G401.6 (cell line): ENCODE data around the gene ARMH1.
A peak's percentile ranks its signal among the peaks of the same experiment; 100 is the strongest.
"Not testable (repeated sequence)": the region's sequence is repeated elsewhere in the genome, so short reads cannot be mapped to it uniquely, and the experiment has no call there.

ENCODE experiments used
- FAIRE-seq: peaks from 2 replicates; lab custom pipeline; 2012; peaks lifted over from hg19 to GRCh38; lab: Jason Lieb, UNC

ARMH1 gene

DNA sequence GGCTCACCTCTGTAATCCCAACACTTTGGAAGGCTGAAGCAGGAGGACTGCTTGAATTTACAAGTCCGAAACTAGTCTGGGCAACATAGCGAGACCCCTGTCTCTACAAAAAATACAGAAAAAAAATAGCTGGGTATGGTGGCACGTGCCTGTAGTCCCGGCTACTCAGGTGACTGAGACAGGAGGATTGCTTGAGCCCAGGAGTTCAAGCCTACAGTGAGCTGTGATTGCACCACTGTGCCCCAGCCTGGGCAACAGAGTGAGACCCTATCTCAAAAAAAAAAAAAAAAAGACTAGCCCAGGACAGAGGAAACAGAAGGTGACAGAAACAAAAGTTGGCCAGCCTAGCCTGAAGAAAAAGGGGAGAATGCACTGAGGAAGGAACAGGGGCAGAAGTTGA lies 21.2 kb downstream of the ARMH1 start:
- no peak for FAIRE-seq

- FAIRE-seq: no peak
Measured at GRCh38 chr1:44696101-44696500, 21.6 kb downstream of the ARMH1 start.

DNA sequence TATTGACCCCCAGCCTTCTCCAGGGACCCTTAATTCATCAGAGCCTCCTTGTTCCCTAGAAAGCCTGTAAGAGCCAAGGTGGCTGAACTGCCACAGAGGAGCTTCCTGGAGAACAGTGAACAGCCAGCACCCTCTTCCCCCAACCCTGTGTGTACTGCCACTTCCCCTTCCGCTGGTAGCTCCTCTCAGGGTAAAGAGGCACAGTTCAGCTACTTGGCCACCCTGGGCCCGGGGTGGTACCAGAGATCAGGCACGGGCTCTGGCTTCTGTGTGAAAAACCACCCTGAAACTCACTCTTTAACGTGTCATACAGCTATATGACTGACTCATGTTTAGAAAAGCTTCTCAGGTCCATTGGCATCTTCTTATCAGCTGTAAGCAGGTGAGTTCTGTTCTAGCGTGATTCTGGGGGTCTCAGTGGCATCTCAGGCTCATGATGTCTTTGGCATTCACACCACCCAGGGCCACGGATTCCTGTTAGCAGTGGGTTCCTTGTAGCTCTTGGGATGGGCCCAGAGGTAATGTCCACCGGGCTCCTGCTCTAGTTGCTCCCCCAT lies 22.4 kb downstream of the ARMH1 start:
- FAIRE-seq: no peak

GRCh38 chr1:44698138-44698537 lies 23.6 kb downstream of the ARMH1 start:
- FAIRE-seq: no peak

DNA sequence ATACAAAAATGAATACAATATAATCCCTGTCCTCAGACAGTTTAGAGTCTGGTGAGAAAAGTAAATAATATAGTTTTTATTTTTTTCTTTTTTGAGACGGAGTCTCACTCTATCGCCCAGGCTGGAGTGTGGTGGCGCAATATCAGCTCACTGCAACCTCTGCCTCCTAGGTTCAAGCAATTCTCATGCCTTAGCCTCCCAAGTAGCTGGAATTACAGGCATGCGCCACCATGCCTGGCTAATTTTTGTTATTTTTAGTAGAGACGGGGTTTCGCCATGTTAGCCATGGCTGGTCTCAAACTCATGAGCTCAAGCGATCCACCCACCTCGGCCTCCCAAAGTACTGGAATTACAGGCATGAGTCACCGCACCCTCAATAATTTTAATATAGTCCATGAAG lies 24.9 kb downstream of the ARMH1 start:
- FAIRE-seq: not testable (repeated sequence)

GRCh38 chr1:44700573-44700972 lies 26.1 kb downstream of the ARMH1 start:
- no peak for FAIRE-seq

GRCh38 chr1:44701141-44701573 lies 26.6 kb downstream of the ARMH1 start:
- FAIRE-seq: no peak

GRCh38 chr1:44705470-44705869 lies 31.0 kb downstream of the ARMH1 start:
- no peak for FAIRE-seq

GRCh38 chr1:44705938-44706337 lies 31.4 kb downstream of the ARMH1 start:
- FAIRE-seq: no peak

GRCh38 chr1:44707112-44707881 lies 32.8 kb downstream of the ARMH1 start:
- no peak for FAIRE-seq

DNA sequence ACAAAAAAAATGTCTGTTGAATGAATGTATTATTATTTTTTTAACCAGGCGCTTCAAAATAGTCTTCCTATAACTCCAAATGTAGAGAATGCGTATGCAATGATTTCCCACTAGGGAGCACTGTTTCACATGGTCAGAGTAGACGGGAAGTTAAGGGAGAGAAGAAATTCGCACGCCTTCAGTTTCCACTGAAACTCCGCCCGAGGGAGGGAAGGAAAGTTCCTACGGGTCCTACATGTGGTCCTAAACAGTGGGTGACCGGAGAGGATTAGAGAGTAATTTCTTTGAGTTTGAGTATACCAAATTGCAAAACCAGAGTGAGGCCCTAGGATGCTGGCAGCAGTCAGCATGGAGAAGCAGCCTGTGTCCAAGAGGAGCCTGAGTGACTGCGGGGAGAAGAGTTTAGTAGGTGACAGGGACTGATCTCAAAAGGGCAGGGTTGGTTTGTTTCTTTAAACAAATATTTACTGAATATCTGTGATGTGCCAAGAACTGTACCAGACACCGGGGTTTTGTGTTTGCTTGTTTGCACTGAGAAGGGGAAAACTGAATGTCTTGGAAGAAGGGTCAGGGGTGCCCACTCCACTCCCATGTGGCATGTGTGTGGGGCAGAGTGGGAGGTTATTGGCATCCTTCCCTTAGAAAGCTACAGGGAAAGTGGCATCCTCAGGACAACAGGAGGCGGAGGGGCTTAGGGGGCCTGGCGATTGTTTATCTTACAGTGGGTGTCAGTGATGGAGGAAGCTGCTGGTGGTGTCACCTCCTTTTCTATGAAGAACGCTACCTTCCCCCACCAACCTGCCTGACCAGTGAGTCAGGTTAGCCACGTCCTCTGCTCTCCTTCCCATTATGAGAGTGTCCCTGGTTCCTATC lies 33.7 kb downstream of the ARMH1 start:
- no peak for FAIRE-seq

DNA sequence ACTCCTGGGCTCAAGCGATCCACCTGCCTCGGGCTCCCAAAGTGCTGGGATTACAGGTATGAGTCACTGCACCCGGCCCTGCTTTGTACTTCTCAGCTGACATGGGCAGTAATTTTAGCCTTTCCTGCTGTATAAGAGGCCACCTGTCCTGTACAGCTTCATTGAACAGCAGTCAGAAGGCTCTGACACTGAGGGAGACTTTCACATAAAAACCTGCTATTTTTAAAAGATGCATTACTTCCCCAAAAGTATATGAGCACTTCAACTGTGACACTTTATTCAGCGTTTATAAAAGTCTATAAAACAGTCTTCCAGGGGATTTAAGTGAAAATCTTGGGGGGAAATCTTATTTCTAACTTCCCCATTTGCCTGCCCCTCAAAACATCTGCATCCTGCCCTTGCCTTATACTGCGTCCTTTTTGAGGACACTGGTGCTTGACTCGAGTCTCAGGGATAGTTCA lies 38.8 kb downstream of the ARMH1 start:
- no peak for FAIRE-seq

DNA sequence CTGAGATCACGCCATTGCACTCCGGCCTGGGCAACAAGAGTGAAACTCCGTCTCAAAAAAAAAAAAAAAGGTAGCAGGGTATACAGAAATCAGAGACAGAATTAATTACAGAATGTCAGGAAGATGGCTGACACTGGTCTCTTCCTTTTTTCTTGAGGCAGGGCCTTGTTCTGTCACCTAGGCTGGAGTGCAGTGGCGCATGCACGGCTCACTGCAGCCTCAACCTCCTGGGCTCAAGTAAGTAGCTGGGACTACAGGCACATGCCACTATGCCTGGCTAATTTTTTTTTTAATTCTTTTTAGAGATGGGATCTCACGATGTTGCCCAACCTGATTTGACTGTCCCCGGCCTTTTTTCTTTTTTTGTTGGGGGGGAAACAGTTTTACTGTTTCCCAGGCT lies 40.0 kb downstream of the ARMH1 start:
- FAIRE-seq: no peak

DNA sequence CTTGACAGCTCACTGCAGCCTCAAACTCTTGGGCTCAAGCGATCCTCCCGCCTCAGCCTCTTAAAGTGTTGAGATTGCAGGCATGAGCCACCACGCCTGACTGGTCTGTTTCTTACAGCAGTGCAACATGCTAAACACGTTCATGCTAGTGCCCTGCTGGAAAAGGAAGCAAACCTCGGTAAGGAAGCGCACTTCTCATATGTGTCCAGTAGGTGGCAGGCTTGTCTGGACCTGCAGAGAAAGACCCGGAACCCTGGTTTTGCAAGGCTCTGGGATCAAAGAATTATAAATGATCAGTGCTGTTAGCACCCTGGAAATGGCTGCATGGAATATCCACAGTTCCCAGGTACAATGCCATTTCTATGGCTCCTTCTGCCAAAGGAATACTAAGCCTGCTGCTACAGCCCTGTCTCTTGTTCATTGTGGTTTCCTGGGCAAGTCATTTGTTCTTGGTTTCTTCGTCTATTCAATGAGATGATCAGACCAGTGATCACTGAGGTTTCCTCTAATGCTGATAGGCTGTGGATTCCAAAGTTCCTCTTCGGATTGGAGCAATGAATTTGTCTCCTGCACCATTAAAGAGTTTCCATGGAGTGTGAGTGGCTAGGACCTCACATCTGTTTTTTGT lies 40.5 kb downstream of the ARMH1 start:
- peak; percentile 62 for FAIRE-seq

- FAIRE-seq: no peak
Measured at GRCh38 chr1:44717156-44717555, 42.6 kb downstream of the ARMH1 start.

DNA sequence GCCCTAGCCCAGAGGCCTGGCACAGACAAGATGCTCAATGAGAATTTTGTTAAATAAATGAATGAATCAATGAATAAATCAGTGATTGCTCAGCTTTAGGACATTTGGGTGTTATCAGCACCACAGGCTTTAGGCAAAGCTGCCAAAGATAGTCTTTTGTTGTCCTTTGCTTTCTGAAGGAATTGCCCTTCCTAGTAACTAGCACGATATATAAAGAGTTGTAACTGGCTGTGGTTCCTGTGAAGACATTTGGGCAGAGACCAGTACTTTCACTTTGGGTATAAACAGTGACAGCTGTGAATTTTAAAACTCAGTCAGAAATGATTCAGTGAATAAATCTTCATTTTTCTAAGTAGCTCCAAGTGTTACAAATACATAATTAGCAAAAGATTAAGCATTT lies 43.1 kb downstream of the ARMH1 start:
- FAIRE-seq: no peak

GRCh38 chr1:44718091-44718490 lies 43.6 kb downstream of the ARMH1 start:
- FAIRE-seq: no peak

GRCh38 chr1:44719318-44719717 lies 44.8 kb downstream of the ARMH1 start:
- no peak for FAIRE-seq

- no peak for FAIRE-seq
Measured at GRCh38 chr1:44720281-44720680, 45.8 kb downstream of the ARMH1 start.

- FAIRE-seq: peak; percentile 98
Measured at GRCh38 chr1:44721485-44722361, 47.2 kb downstream of the ARMH1 start.

DNA sequence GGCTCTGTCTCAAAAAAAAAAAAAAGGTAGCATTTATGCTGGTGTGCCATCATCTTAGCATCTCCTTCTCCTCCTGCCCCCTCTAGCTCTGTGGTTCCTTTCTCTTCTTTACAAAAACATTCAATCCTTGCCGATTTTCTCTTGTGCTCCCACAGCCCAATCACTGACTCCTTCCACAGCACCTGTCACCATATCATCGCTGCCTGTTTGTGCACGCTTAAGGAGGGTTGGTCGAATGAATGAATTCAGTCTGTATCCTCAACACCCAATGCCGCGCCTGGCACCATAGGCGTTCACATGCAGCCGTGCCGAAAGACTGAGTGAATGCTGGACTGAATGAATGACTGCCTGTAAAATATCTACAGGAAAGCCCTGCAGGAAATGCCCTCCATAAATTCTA lies 48.5 kb downstream of the ARMH1 start:
- no peak for FAIRE-seq
